CD14-positive monocyte (primary cell): ENCODE measurements around the gene JAK1. TPM values are rescaled to one million over a fixed set of nuclear protein-coding genes. Genes with fewer than 3 reads are reported as not detected.

Source experiments
- DNase-seq, 3 donors: peaks; one replicate each; pipeline ENCODE4 v3.0.0-alpha.2; 2011 to 2022
- H2AFZ ChIP-seq: 2 replicates; pipeline ENCODE4 v1.6.0; 2012; ENCODE audit warnings: mild to moderate bottlenecking, low read depth, low read length, inconsistent platforms; ENCODE audit not compliant: insufficient read depth, poor library complexity, severe bottlenecking
- H3K27ac ChIP-seq, 2 donors: 1 replicate in 1 of 2; 2 replicates in 1 of 2; pipeline ENCODE4 v1.5.1; 2012 to 2013; ENCODE audit warnings: low read length in 2 of 2, control low read depth in 1 of 2, inconsistent platforms in 1 of 2, low read depth in 1 of 2, mild to moderate bottlenecking in 1 of 2
- H3K27me3 ChIP-seq, 2 donors: one replicate each; pipeline versions ENCODE4 v1.6.0 to v1.6.1; 2011 to 2013; ENCODE audit warnings: low read length in 2 of 2; ENCODE audit not compliant: control insufficient read depth in 2 of 2, insufficient read depth in 2 of 2
- H3K36me3 ChIP-seq, 2 donors: replicated peaks in 1 of 2; 1 replicate in 1 of 2; 2 replicates in 1 of 2; pipeline versions ENCODE4 v1.5.1 to v1.6.1; 2012 to 2013; ENCODE audit warnings: low read length in 2 of 2, control low read depth in 1 of 2, inconsistent platforms in 1 of 2, mild to moderate bottlenecking in 1 of 2; ENCODE audit not compliant: insufficient read depth in 2 of 2, control insufficient read depth in 1 of 2
- H3K4me1 ChIP-seq, 2 donors: 1 replicate in 1 of 2; 2 replicates in 1 of 2; pipeline versions ENCODE4 v1.5.1 to v1.6.1; 2012 to 2013; ENCODE audit warnings: low read length in 2 of 2, control low read depth in 1 of 2, inconsistent platforms in 1 of 2, mild to moderate bottlenecking in 1 of 2, moderate library complexity in 1 of 2; ENCODE audit not compliant: insufficient read depth in 2 of 2, control insufficient read depth in 1 of 2
- H3K4me2 ChIP-seq: replicated peaks from 2 replicates; pipeline ENCODE3; 2012; ENCODE audit warnings: low read length, moderate library complexity, mild to moderate bottlenecking; ENCODE audit not compliant: poor library complexity, severe bottlenecking; ENCODE audit errors: extremely low read depth
- H3K4me3 ChIP-seq, 3 experiments: fragments of 200-600 bp in 1 of 3; sonication (generic) in 1 of 3; replicated peaks in 1 of 3; 1 replicate in 2 of 3; 2 replicates in 1 of 3; pipeline ENCODE4 v1.5.1; 2011 to 2013; ENCODE audit warnings: low read length in 3 of 3, mild to moderate bottlenecking in 3 of 3, control low read depth in 2 of 3, low read depth in 2 of 3, inconsistent platforms in 1 of 3, moderate library complexity in 1 of 3
- H3K79me2 ChIP-seq: 2 replicates; pipeline ENCODE4 v1.6.0; 2012; ENCODE audit warnings: mild to moderate bottlenecking, control low read depth, inconsistent platforms, low read length, moderate library complexity; ENCODE audit not compliant: insufficient read depth
- H3K9ac ChIP-seq: 2 replicates; pipeline ENCODE4 v1.6.0; 2017; ENCODE audit warnings: low read length, mild to moderate bottlenecking; ENCODE audit not compliant: insufficient read depth, poor library complexity, severe bottlenecking
- H3K9me3 ChIP-seq, 2 donors: replicated peaks in 1 of 2; 1 replicate in 1 of 2; 2 replicates in 1 of 2; pipeline versions ENCODE4 v1.5.1 to v1.6.1; 2012 to 2013; ENCODE audit warnings: low read length in 2 of 2, control low read depth in 1 of 2; ENCODE audit not compliant: control insufficient read depth in 1 of 2, insufficient read depth in 1 of 2
- H4K20me1 ChIP-seq: 2 replicates; pipeline ENCODE4 v1.6.0; 2012; ENCODE audit warnings: mild to moderate bottlenecking, low read length, control low read depth, moderate library complexity; ENCODE audit not compliant: insufficient read depth
- H3K27ac Mint-ChIP-seq, 7 donors: one replicate each; pipeline ENCODE4 v1.8.0; 2020; ENCODE audit warnings: mild to moderate bottlenecking in 7 of 7, mixed read lengths in 7 of 7, moderate library complexity in 6 of 7, inconsistent platforms in 2 of 7
- H3K27me3 Mint-ChIP-seq, 3 donors: one replicate each; pipeline ENCODE4 v1.8.0; 2021 to 2022; ENCODE audit warnings: low read depth in 3 of 3, mild to moderate bottlenecking in 3 of 3, mixed read lengths in 3 of 3, moderate library complexity in 3 of 3, inconsistent platforms in 1 of 3
- H3K36me3 Mint-ChIP-seq, 2 donors: one replicate each; pipeline ENCODE4 v1.8.0; 2020; ENCODE audit warnings: mixed read lengths in 2 of 2, inconsistent platforms in 1 of 2, mild to moderate bottlenecking in 1 of 2
- H3K4me1 Mint-ChIP-seq: one replicate; pipeline ENCODE4 v1.8.0; 2020; ENCODE audit warnings: mild to moderate bottlenecking, mixed read lengths
- H3K4me3 Mint-ChIP-seq, 2 donors: one replicate each; pipeline ENCODE4 v1.8.0; 2020; ENCODE audit warnings: mild to moderate bottlenecking in 2 of 2, mixed read lengths in 2 of 2, moderate library complexity in 1 of 2
- H3K9me3 Mint-ChIP-seq, 7 donors: one replicate each; pipeline ENCODE4 v1.8.0; 2020 to 2022; ENCODE audit warnings: mixed read lengths in 7 of 7, mild to moderate bottlenecking in 6 of 7, moderate library complexity in 6 of 7, inconsistent platforms in 2 of 7
- CTCF ChIP-seq: fragments of 200-600 bp; IDR thresholded peaks from one replicate; pipeline ENCODE4 v1.8.0; 2022; ENCODE audit warnings: antibody characterized with exemption, mild to moderate bottlenecking
- WGBS: methylation state at CpG from one replicate; pipeline ENCODE4 v1.1.5; 2013; ENCODE audit warnings: missing lambda C conversion rate; ENCODE audit not compliant: insufficient coverage; 5-methylcytosine and 5-hydroxymethylcytosine counted together
- intact Hi-C, 2 donors: fragments of 100-400 bp; cut with micrococcal nuclease; formaldehyde crosslinking; loops; one replicate each; pipeline versions ENCODE4 v1.15.0 to v1.15.1; 2023
- polyA minus RNA-seq: library from RNA; depleted of rRNA, polyadenylated mRNA; stranded (reverse); fragments of >200 nt; gene quantifications from 2 replicates; pipeline ENCODE4 v1.2.3, GENCODE V29; 2012
- polyA plus RNA-seq, 3 donors: library from polyadenylated mRNA; depleted of rRNA in 1 of 3; unstranded in 2 of 3; stranded (reverse) in 1 of 3; fragments of 300-500 nt in 2 of 3; fragments of >200 nt in 1 of 3; fragmentation: Illumina TruSeq in 2 of 3; gene quantifications; 1 replicate in 2 of 3; 2 replicates in 1 of 3; pipeline ENCODE4 v1.2.3, GENCODE V29; 2012 to 2021
- total RNA-seq, 12 experiments: library from RNA in 1 of 12; stranded (reverse) in 1 of 12; fragments of 120-200 nt in 1 of 12; gene quantifications; one replicate each; pipeline ENCODE4 v1.2.4 and lab custom pipeline; 2013 to 2026; ENCODE audit warnings: mixed read lengths in 6 of 12, inconsistent platforms in 1 of 12

JAK1 gene
- total RNA-seq (2013): 134 TPM
- polyA plus RNA-seq: 10 to 100 TPM; 43.1 to 76.2 (median 72.6) TPM
- 61.8 and 77.1 TPM in 2 replicates for polyA minus RNA-seq
- total RNA-seq (lab: John Stamatoyannopoulos, UW): 370 to 995 (median 558) reads per million in 11 experiments

- Histone ChIP-seq H3K9me3 (no peaks in the 10 kb centered on the region), H3K4me3 (peak within 1 kb of the TSS; percentile 86 to 97 (median 89)), H3K4me2 (peak within 1 kb of the TSS; percentile 72), H3K27ac (peak within 1 kb of the TSS; percentile 63 to 85), H4K20me1 (peaks cover 47% of the 10 kb centered on the region), H2AFZ (peak within 1 kb of the TSS; percentile 86), H3K4me1 (peaks cover 31 to 39% of the 10 kb centered on the region in 2 donors), H3K9ac (peak within 1 kb of the TSS; percentile 94), H3K36me3 (no peaks in the 10 kb centered on the region), H3K27me3 (no peaks in the 10 kb centered on the region), H3K79me2 (peaks cover 49% of the 10 kb centered on the region)
- Mint-ChIP-seq H3K4me3 (peak within 1 kb of the TSS; percentile 96), H3K27ac (peak within 1 kb of the TSS; percentile 81 to 95 (median 94)), H3K4me1 (peaks cover 55% of the 10 kb centered on the region), H3K9me3 (no peaks in the 10 kb centered on the region), H3K36me3 (peaks cover 0 to 14% of the 10 kb centered on the region in 2 donors), H3K27me3 (peaks cover 7 to 14% (median 8%) of the 10 kb centered on the region in 3 donors)
- under 1% methylated on average over 98 of the region's 100 CpGs for WGBS
- intact Hi-C loops: loop anchor here (5.0 to 10.0 kb wide), 4 partner anchors 34 to 102 kb away; no protein-coding TSS in a partner anchor
- peak; percentile 72 to 83 (median 77) for DNase-seq
- no peak for TF ChIP-seq CTCF
Observed at GRCh38 chr1:64966158-64966971, at the start of gene JAK1. JAK1 (minus strand) TSS chr1:64966549; CDS start chr1:64886264, 80,285 bp downstream.

GRCh38 chr1:65014321-65014720 lies 48.0 kb upstream of the JAK1 start:
- H3K4me1 Mint-ChIP-seq: peaks cover 16% of the 10 kb centered on the region
- Histone ChIP-seq H3K9ac (no peak overlapping the region), H2AFZ (no peak overlapping the region), H3K79me2 (no peaks in the 10 kb centered on the region), H3K27ac (no peak overlapping the region), H3K27me3 (no peaks in the 10 kb centered on the region), H3K4me1 (no peaks in the 10 kb centered on the region), H3K4me2 (no peak overlapping the region), H3K36me3 (no peaks in the 10 kb centered on the region), H3K9me3 (peaks cover 0 to 6% of the 10 kb centered on the region in 2 donors), H4K20me1 (peaks cover 4% of the 10 kb centered on the region), H3K4me3 (no peak overlapping the region)
- H3K36me3 Mint-ChIP-seq: peaks cover 4 to 5% of the 10 kb centered on the region in 2 donors
- H3K27ac Mint-ChIP-seq: no peak overlapping the region
- DNase-seq: no peak
- intact Hi-C loops: no loop called here
- H3K4me3 Mint-ChIP-seq: no peak overlapping the region
- TF ChIP-seq CTCF: no peak
- peaks cover 0 to 5% (median 2%) of the 10 kb centered on the region in 7 donors for H3K9me3 Mint-ChIP-seq
- H3K27me3 Mint-ChIP-seq: peaks cover 0 to 4% (median 1%) of the 10 kb centered on the region in 3 donors
